ENCODE measurements around the gene IFNA21. TPM values are rescaled to one million over a fixed set of nuclear protein-coding genes. Genes with fewer than 3 reads are reported as not detected.
"Not testable (repeated sequence)": the region's sequence is repeated elsewhere in the genome, so short reads cannot be mapped to it uniquely, and the experiment has no call there.

The IFNA21 gene
- total and polyA plus RNA-seq, 2 experiments from 2014 or later, result not detected

GRCh38 chr9:21135736-21136135 is 30.7 kb downstream of the IFNA21 start:
- H3K36me3 ChIP-seq (ENCODE audit: insufficient read depth), result no peaks in the 10 kb centered on the region
- no peaks in the 10 kb centered on the region for H3K9me2 ChIP-seq (ENCODE audit: insufficient read depth)
- no peak overlapping the region for H3K27ac ChIP-seq (ENCODE audit: low read depth)
- H3K4me3 ChIP-seq, result no peak overlapping the region
- H3K27me3 ChIP-seq (ENCODE audit: insufficient read depth), result no peaks in the 10 kb centered on the region
- no peak overlapping the region for H2AFZ ChIP-seq
- Mint-ChIP-seq H3K36me3 (ENCODE audit: low read depth) (no peaks in the 10 kb centered on the region), H3K27ac (no peak overlapping the region), H3K9me3 (no peaks in the 10 kb centered on the region), H3K27me3 (ENCODE audit: insufficient read depth, low read depth, poor library complexity) (peaks cover 3% of the 10 kb centered on the region), H3K4me1 (no peaks in the 10 kb centered on the region), H3K4me3 (no peak overlapping the region)
- no peaks in the 10 kb centered on the region for H3K4me1 ChIP-seq (ENCODE audit: insufficient read depth)
- TF ChIP-seq ZNF462 (CRISPR knock-in tag; IDR thresholded peaks at IDR 0.05) (no peak), CTCF (conservative IDR thresholded peaks at IDR 0.05; ENCODE audit: low read depth in 2 of 2) (peak; percentile 43 to 47), ZNF331 (CRISPR knock-in tag; IDR thresholded peaks at IDR 0.05; ENCODE audit: low read depth) (no peak), REST (IDR thresholded peaks at IDR 0.05; ENCODE audit: unreplicated experiment) (no peak)
- no peaks in the 10 kb centered on the region for H3F3A ChIP-seq (replicated peaks; ENCODE audit: low read depth)
- DNase-seq (ENCODE audit: low spot score) (peak; percentile 31), ATAC-seq (no peak)
- no peak overlapping the region for H3K4me2 ChIP-seq
- H3K79me2 ChIP-seq (replicated peaks; ENCODE audit: insufficient read depth), result no peaks in the 10 kb centered on the region
- no peaks in the 10 kb centered on the region for H4K20me1 ChIP-seq (replicated peaks; ENCODE audit: insufficient read depth)

- H3F3A ChIP-seq (replicated peaks; ENCODE audit: low read depth); DNase-seq (ENCODE audit: low spot score); H3K4me1 Mint-ChIP-seq; H2AFZ ChIP-seq; H3K4me3 Mint-ChIP-seq; ATAC-seq; H3K9me2 ChIP-seq (ENCODE audit: insufficient read depth); H3K36me3 ChIP-seq (ENCODE audit: insufficient read depth); H3K9me3 Mint-ChIP-seq; H3K4me2 ChIP-seq; H3K4me1 ChIP-seq (ENCODE audit: insufficient read depth); H3K4me3 ChIP-seq; H3K27ac ChIP-seq (ENCODE audit: low read depth); H3K27ac Mint-ChIP-seq; H3K27me3 ChIP-seq (ENCODE audit: insufficient read depth); H3K27me3 Mint-ChIP-seq (ENCODE audit: insufficient read depth, low read depth, poor library complexity); H4K20me1 ChIP-seq (replicated peaks; ENCODE audit: insufficient read depth); H3K36me3 Mint-ChIP-seq (ENCODE audit: low read depth); H3K79me2 ChIP-seq (replicated peaks; ENCODE audit: insufficient read depth): not testable (repeated sequence)
Observed at GRCh38 chr9:21128186-21128585, 38.3 kb downstream of the IFNA21 start.

All from GM23338 (cell line).